Fibroblast of skin of abdomen (primary cell): ENCODE measurements around the gene NIBAN1. TPM values are rescaled to one million over a fixed set of nuclear protein-coding genes. Genes with fewer than 3 reads are reported as not detected.
"Not testable (repeated sequence)": the region's sequence is repeated elsewhere in the genome, so short reads cannot be mapped to it uniquely, and the experiment has no call there.

Source experiments
- DNase-seq: peaks from one replicate; pipeline ENCODE4 v3.0.0-alpha.2; 2013
- polyA plus RNA-seq, 2 experiments: library from polyadenylated mRNA; unstranded; fragments of 120-200 nt; gene quantifications; one replicate each; pipeline ENCODE4 v1.2.1, GENCODE V29; 2013; ENCODE audit not compliant: insufficient read length in 2 of 2

NIBAN1 gene, protein sequence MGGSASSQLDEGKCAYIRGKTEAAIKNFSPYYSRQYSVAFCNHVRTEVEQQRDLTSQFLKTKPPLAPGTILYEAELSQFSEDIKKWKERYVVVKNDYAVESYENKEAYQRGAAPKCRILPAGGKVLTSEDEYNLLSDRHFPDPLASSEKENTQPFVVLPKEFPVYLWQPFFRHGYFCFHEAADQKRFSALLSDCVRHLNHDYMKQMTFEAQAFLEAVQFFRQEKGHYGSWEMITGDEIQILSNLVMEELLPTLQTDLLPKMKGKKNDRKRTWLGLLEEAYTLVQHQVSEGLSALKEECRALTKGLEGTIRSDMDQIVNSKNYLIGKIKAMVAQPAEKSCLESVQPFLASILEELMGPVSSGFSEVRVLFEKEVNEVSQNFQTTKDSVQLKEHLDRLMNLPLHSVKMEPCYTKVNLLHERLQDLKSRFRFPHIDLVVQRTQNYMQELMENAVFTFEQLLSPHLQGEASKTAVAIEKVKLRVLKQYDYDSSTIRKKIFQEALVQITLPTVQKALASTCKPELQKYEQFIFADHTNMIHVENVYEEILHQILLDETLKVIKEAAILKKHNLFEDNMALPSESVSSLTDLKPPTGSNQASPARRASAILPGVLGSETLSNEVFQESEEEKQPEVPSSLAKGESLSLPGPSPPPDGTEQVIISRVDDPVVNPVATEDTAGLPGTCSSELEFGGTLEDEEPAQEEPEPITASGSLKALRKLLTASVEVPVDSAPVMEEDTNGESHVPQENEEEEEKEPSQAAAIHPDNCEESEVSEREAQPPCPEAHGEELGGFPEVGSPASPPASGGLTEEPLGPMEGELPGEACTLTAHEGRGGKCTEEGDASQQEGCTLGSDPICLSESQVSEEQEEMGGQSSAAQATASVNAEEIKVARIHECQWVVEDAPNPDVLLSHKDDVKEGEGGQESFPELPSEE
- polyA plus RNA-seq (2013, experiment 1 of 2; ENCODE audit: insufficient read length): 72.4 TPM
- 63.3 TPM for polyA plus RNA-seq (2013, experiment 2 of 2; ENCODE audit: insufficient read length)

DNA sequence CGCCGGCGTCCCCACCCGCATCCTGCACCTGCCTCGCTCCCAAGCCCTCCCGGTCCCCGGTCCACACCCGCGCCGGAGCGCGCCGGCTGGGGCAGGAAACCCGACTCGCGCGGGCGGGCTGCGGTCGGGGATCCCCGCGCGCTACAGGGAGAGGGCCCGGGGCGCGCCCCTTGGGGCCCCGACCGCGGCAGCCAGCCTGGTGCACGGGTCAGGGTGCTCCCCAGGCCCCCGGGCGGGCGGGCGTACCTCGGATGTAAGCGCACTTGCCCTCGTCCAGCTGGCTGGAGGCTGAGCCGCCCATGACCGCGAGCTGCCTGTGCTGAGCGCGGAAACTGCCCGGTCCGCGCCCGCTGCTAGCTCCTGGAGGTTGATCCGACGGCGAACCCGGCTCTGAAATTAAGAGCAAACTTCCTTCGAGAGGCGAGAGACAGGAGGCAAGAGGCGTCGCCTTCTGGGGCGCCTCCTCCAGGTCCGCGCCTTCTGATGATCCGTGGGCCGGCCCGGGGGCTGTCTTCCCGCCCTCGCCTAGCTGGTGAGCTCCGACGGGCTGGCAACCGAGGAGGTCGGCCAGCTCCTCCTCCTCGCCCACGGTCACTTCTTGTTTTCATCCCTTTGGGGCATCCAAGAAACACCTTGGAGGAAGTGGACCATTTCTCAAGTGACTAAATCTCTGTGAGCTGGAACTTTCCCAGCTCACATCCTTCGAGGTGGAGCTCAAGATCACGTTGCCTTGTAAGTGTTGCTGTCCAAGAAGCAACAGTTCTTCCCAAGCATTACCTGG is at the start of gene NIBAN1:
Gene NIBAN1 (minus strand): TSS at position 453 of the 781 bp plus-strand sequence. CDS start 152 bp downstream, at position 301.
- DNase-seq: peak; percentile 72

DNA sequence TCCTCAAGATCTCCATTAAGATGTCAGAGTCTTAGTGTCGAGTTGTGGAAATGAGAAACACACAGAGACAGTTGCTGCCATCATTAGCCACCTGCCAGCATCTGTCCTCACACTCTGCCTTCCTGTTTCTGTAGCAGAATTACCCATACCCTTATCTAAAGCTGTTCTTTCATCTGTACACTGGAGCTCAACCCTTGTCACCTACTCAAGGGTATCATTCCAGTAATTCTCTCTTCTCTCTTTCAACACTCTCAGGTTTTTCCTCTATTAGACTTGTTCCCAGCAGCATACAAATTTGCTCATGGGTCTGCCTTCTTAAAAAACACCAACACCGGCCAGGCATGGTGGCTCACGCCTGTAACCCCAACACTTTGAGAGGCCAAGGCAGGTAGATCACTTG is 43.7 kb upstream of the NIBAN1 start:
- no peak for DNase-seq

GRCh38 chr1:185017338-185017737 is 43.0 kb upstream of the NIBAN1 start:
- DNase-seq: peak; percentile 87

GRCh38 chr1:185016880-185017279 is 42.6 kb upstream of the NIBAN1 start:
- no peak for DNase-seq

DNA sequence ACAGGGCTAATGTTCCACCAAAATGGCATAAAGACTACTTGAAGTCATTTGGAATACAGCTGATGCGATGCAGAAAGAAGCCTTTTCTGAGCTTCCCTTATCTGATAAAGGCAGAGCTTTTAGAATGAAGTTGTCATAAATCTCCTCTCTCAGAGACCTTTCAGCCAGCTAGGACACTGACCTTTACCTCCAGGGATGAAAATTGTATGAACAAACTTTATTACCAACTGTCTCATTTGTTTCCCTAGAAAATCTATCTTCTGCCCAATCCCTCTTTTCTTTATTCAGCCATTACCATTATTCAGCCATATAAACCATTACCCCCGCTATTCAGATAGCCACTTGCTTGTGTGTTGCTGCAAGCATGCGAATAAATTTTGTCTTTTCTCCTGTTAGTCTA is 41.3 kb upstream of the NIBAN1 start:
- DNase-seq: no peak

DNA sequence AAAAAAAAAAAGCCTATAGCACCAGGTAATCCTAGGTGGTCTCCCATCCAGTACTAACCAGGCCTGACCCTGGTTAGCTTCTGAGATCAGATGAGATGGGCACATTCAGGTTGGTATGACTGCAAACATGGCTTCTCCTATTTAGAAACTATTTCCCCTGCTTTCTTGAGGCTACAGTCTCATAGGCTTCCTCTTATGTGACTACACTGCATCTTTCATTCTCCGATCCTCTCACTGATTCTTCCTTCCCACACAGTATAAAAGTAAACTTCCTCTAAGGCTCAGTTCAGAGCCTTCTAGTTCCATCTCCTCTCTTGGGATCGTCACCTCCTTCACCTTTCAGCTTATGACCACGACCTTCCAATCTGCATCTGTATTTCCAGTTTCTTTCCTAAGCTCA is 40.6 kb upstream of the NIBAN1 start:
- no peak for DNase-seq

- no peak for DNase-seq
Observed at GRCh38 chr1:185010361-185010760, 36.1 kb upstream of the NIBAN1 start.

DNA sequence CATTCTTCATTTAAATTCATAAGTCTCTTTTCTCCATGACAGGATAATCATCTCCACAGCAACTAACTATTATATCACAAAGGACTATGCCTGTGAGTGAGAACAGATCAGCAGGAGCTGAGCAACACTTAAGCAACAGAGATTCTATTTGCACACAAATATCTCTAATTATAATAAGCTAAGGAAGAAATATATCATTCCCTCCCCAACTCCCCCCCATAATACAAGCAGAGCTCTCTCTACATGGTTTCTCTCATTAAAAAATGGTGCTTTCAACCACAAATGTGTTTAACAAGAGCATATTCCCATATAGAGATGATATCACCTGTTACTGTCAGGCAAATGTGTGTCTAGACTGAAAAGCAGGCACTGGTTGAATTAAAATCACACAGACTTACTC is 34.5 kb upstream of the NIBAN1 start:
- no peak for DNase-seq

DNA sequence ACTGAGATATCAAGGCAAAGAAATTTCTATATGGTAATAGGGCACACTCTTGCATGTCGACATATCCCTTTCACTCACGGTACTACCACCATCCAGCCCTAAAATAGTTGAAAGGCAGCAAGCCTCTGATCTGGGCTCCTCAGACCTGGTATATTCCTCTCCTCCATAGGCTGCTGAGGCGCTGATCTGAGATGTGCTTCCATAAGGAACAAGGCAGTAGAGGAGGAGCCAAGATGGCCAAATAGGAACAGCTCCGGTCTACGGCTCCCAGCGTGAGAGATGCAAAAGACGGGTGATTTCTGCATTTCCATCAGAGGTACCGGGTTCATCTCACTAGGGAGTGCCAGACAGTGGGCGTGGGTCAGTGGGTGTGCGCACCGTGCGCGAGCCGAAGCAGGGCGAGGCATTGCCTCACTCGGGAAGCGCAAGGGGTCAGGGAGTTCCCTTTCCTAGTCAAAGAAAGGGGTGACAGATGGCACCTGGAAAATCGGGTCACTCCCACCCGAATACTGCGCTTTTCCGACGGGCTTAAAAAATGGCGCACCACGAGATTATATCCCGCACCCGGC is 27.1 kb upstream of the NIBAN1 start:
- DNase-seq: not testable (repeated sequence)

DNA sequence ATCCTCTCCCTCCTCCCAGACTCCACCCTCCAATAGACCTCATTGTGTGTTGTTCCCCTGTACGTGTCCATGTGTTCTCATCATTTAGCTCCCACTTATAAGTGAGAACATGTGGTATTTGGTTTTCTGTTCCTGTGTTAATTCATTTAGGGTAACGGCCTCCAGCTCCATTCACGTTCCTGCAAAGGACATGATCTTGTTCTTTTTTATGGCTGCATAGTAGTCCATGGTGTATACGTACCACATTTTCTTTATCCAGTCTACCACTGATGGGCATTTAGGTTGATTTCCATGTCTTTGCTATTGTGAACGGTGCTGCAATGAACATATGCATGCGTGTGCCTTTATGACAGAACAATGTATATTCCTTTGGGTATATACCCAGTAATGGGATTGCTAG is 25.7 kb upstream of the NIBAN1 start:
- DNase-seq: not testable (repeated sequence)

DNA sequence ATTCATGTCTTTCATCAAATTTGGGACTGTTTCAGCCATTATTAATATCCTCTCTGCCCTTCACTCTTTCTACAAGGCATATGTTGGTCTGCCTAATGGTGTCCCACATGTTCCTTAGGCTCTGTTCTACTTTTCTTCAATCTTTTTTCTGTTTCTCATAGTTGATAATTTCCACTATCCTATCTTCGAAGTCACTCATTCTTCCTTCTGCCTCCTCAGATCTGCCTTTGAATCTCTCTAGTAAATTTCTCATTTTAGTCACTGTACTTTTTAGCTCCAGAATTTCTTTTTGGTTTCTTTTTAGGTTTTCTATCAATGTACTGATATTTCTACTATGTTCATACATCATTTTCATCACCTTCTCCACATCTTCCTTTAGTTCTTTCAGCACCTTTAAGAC is 20.0 kb upstream of the NIBAN1 start:
- DNase-seq: no peak

DNA sequence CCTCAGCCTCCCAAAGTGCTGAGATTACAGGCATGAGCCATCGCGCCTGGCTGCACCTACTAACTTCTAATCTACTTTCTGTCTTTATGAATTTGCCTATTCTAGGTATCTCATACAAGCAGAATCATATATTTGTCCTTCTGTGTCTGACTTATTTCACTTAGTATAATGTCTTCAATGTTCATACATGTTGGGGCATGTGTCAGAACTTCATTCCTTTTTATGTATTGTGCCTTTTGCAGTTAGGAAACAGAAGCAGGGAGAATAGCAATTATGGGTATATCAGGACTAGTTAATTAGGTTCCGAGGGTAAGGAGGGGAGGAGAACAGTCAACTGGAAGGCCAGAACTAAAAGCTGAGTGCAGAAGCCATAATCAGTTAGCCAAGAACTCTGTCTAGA is 18.0 kb upstream of the NIBAN1 start:
- no peak for DNase-seq

DNA sequence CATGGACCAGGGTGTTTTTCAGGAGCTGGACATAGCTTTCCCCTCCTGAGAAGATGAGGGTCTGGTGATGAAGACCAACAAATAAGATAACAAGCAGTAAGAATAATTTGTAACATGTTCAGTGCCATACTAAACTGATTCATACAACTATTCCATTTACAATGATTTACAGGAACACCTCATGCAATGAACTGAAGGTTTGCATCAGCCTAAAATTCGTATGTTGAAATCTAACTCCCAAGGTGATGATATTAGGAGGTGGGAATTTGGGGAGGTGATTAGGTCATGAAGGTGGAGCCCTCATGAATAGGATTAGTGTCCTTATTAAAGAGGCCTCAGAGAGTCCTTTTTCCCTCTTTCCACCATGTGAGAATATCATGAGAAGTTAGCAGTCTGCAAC is 15.9 kb upstream of the NIBAN1 start:
- no peak for DNase-seq

- DNase-seq: no peak
Observed at GRCh38 chr1:184988506-184988905, 14.2 kb upstream of the NIBAN1 start.

DNA sequence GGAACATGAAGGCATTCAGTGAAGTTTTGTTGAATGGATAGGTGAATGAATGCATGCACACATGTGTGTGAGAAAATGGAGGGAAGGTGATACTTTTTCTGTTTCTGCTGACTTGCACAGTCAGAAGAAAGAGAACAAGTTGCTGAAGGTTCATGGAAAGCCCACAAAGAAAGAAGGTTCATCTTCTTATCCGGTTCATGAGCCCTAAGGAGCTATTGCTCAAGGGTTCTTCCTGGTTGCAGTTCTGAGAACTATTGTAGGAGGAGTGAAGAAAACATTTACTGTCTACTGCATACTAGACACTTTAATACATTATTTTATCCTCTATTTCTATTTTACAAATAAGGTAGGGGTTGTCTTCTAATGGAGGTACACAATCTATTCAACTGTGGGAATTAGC is 13.4 kb upstream of the NIBAN1 start:
- DNase-seq: no peak

DNA sequence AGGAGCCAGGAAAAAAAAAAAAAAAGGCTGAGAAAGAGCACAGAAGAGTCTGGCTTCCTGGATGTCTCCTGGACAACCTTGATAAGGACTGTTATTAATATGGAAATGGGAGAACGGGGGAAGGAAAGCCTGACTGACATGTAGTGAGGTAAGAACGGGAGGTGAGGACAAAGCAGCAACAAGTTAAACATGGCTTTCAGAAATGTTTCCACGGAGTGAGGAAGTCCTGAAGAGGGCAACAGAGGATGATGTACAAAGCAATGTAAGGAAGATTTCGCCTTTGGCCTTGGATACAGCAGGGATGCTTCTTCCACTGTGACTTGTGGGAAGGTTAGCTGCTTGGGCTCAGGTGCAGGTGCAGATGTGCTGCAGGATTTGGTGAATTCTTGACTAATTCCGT is 11.9 kb upstream of the NIBAN1 start:
- peak; percentile 39 for DNase-seq

- DNase-seq: peak; percentile 70
Observed at GRCh38 chr1:184982002-184982954, 8.0 kb upstream of the NIBAN1 start.

DNA sequence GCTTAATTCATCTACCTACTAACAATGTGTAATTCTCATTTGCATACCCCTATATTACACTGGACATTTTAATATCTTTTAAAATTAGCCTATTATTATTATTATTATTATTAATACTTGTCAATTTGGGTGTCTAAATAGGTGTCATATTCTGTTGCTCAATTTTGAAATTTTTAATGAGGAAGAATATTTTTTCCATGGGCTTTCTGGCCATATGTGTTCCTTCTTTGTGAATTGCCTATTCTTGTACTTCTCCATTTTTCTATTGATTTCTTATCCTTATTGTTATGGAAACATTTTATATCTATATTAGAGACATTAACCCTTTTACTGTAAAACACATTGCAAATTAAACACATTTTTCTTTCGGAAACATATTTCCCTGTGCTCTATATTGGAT is 6.4 kb upstream of the NIBAN1 start:
- DNase-seq: no peak

DNA sequence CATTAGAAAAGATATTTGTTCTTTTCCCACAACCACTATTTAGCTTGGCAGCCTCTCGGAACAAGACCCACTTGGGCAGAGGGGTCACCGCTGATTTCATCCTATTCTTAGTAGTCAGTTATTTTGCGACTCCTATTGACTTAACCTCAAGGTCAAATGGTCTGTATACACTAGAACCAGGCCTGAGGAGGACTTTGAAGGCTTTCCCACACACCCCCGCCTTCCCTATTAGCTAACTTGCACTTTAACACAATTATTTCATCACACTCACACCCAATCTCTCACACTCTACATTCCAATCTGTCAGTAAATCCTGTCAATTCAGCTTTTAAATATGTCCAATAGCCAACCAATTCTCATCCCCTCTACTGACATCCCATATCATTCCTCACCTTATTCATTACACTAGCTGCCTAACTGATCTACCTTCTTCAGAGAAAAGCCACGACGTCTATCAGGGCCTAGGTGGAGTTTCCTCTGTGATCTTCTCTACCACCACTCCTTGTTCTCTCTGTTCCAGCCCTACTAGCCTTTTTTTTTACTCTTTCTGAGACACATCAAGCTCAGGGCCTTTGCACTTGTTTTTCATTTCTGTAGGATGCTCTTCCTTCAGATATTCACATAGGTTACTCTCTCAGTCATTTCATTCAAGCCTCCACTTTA is 1.0 kb upstream of the NIBAN1 start:
- DNase-seq: no peak

GRCh38 chr1:184974837-184975115 is 468 bp upstream of the NIBAN1 start:
- no peak for DNase-seq
